GM12865 (cell line): ENCODE measurements around the gene KCNQ2.

ENCODE experiments used
- DNase-seq: peaks from one replicate; pipeline ENCODE4 v3.0.0; 2010; ENCODE audit warnings: low read depth
- H3K4me3 ChIP-seq: 2 replicates; pipeline ENCODE4 v1.5.1; 2011; ENCODE audit warnings: mild to moderate bottlenecking, low read depth, low read length, control low read depth
- CTCF ChIP-seq: IDR thresholded peaks from 2 replicates; pipeline ENCODE4 v1.5.1; 2011; ENCODE audit warnings: low read length, control low read depth, low read depth, inconsistent platforms; ENCODE audit not compliant: insufficient read depth; ENCODE audit errors: missing control alignments

KCNQ2 gene

GRCh38 chr20:63371291-63371865 lies 101.1 kb downstream of the KCNQ2 start:
- no peak for TF ChIP-seq CTCF
- DNase-seq, result no peak
- no peak overlapping the region for H3K4me3 ChIP-seq

DNA sequence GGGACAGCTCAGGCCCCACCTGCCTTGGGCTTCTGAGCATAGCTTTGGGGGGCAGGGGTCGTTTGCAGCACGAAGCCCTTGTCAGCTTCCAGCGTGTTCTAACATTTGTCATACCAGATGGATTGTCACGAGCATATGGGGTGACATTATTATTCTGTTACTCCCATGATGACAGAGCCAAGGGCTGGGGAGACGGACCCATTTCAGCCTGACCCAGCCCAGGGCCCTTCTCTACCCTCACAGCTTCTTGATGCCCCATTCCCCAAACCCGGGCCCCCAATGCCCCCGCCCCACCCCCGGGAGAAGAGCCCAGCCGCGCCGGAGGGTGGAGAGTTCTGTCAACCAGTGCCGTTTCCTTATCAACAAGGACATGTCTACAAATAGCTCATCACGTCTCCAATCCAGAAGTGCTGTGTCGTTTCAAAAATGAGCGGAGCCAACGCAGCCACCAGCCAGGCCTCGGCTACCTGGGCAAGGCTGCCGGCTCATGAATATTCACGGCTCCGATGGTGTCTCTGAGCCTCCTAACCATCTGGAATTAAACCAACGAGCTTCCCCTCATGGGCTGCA lies 101.8 kb downstream of the KCNQ2 start:
- H3K4me3 ChIP-seq, result no peak overlapping the region
- no peak for DNase-seq
- TF ChIP-seq CTCF, result no peak

GRCh38 chr20:63369724-63370617 lies 102.5 kb downstream of the KCNQ2 start:
- DNase-seq, result no peak
- no peak overlapping the region for H3K4me3 ChIP-seq
- no peak for TF ChIP-seq CTCF

DNA sequence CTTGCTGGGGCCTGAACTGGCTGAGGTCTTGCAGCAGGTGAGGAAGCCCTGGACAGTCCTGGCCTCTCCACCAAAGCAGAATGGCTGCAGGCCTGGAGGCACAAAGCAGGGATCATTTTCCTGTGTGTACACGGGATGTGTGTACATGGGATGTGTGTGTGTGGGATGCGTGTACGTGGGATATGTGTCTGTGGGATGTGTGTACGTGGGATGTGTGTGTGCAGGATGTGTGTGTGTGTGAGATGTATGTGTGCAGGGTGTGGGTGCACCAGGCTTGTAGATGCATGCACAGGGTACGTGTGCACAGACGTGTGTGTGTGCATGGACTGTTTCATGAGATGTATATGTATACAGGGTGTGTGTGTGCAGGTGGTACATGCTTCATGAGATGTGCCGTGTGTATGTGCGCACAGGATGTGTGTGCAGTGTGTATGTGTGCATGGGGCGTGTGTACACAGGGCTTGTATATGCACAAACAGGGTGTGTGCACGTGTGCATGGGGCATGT lies 103.4 kb downstream of the KCNQ2 start:
- DNase-seq, result no peak
- no peak for TF ChIP-seq CTCF
- no peak overlapping the region for H3K4me3 ChIP-seq

- DNase-seq, result no peak
- no peak for TF ChIP-seq CTCF
- H3K4me3 ChIP-seq, result no peak overlapping the region
Measured at GRCh38 chr20:63368151-63368550, 104.3 kb downstream of the KCNQ2 start.

GRCh38 chr20:63367446-63368055 lies 104.9 kb downstream of the KCNQ2 start:
- TF ChIP-seq CTCF, result no peak
- no peak overlapping the region for H3K4me3 ChIP-seq
- DNase-seq, result no peak
